Keratinocyte (primary cell): Measurements from ENCODE around the gene TAF10.

Source experiments
- EZH2 ChIP-seq: IDR thresholded peaks from one replicate; pipeline ENCODE4 v1.6.1; 2012; ENCODE audit warnings: inconsistent platforms, mild to moderate bottlenecking, low read length, moderate library complexity
- TF ChIP-seq, protein P1 (sequence below), 3 experiments: IDR thresholded peaks in 1 of 3; conservative IDR thresholded peaks in 1 of 3; optimal IDR thresholded peaks in 1 of 3; 2 replicates in 2 of 3; 3 replicates in 1 of 3; pipeline versions ENCODE3 to v1.5.1; 2011; ENCODE audit warnings: low read length in 3 of 3, mild to moderate bottlenecking in 3 of 3, moderate library complexity in 2 of 3, control low read depth in 1 of 3, inconsistent platforms in 1 of 3; ENCODE audit not compliant: insufficient read depth in 2 of 3; ENCODE audit errors: extremely low read depth in 1 of 3

DNA sequence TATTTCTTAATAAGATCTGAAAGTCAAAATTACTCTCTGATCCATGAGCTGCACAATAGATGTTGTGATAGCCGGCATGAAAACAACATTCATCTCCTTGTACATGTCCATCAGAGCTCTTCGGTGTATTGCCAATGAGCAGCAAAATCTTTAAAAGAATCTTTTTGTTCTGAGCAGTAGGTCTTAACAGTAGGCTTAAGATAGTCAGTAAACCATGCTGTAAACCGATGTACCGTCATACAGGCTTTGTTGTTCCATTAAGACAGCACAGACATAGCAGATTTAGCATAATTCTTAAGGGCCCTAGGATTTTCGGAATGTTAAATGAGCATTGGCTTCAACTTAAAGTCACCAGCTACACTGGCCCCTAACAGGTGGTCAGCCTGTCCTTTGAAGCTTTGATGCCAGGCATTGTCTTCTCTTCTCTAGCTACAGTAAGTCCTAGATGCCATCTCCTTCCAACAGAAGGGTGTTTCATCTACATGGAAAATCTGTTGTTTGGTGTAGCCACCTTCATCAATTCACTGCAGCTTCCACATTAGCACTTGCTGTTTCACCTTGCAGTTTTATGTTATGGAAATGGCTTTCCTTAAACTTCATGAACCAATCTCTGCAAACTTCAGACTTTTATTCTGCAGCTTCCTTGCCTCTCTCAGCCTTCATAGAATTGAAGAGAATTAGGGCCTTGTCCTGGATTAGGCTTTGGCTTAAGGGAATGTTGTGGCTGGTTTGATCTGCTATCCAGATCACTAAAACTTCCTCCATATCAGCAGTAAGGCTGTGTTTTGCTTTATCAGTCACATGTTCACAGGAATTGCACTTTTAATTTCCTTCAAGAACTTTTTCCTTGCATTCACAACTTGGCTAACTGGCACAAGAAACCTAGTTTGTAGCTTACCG, 37.0 kb downstream of the TAF10 start:
- TF ChIP-seq, protein P1, sequence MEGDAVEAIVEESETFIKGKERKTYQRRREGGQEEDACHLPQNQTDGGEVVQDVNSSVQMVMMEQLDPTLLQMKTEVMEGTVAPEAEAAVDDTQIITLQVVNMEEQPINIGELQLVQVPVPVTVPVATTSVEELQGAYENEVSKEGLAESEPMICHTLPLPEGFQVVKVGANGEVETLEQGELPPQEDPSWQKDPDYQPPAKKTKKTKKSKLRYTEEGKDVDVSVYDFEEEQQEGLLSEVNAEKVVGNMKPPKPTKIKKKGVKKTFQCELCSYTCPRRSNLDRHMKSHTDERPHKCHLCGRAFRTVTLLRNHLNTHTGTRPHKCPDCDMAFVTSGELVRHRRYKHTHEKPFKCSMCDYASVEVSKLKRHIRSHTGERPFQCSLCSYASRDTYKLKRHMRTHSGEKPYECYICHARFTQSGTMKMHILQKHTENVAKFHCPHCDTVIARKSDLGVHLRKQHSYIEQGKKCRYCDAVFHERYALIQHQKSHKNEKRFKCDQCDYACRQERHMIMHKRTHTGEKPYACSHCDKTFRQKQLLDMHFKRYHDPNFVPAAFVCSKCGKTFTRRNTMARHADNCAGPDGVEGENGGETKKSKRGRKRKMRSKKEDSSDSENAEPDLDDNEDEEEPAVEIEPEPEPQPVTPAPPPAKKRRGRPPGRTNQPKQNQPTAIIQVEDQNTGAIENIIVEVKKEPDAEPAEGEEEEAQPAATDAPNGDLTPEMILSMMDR (optimal IDR thresholded peaks at IDR 0.05 in 1 of 3, IDR thresholded peaks at IDR 0.05 in 1 of 3, conservative IDR thresholded peaks at IDR 0.05 in 1 of 3; ENCODE audit: extremely low read depth in 1 of 3, insufficient read depth in 2 of 3, low read length in 3 of 3) = no peak
- TF ChIP-seq EZH2 = no peak
